Muscle of leg (tissue), 11 donors: ENCODE measurements around the gene DOK6. TPM values are rescaled to one million over a fixed set of nuclear protein-coding genes. Genes with fewer than 3 reads are reported as not detected.

Experiments
- DNase-seq: peaks from one replicate; pipeline ENCODE4 v3.0.0; 2013
- H3K27ac ChIP-seq: one replicate; pipeline ENCODE4 v1.5.1; 2013; ENCODE audit warnings: mild to moderate bottlenecking, low read length, control low read depth
- H3K27me3 ChIP-seq: one replicate; pipeline ENCODE4 v1.6.1; 2013; ENCODE audit warnings: low read length; ENCODE audit not compliant: control insufficient read depth, insufficient read depth
- H3K36me3 ChIP-seq: one replicate; pipeline ENCODE4 v1.6.1; 2013; ENCODE audit warnings: low read length; ENCODE audit not compliant: control insufficient read depth, insufficient read depth
- H3K4me1 ChIP-seq: one replicate; pipeline ENCODE4 v1.6.1; 2013; ENCODE audit warnings: low read length; ENCODE audit not compliant: control insufficient read depth, insufficient read depth
- H3K4me3 ChIP-seq: one replicate; pipeline ENCODE4 v1.5.1; 2013; ENCODE audit warnings: low read length, control low read depth
- H3K9me3 ChIP-seq: replicated peaks from 2 replicates; pipeline ENCODE4 v1.6.1; 2013; ENCODE audit warnings: low read depth, low read length; ENCODE audit not compliant: control insufficient read depth
- WGBS: methylation state at CpG from one replicate; pipeline ENCODE4 v1.1.5; 2013; ENCODE audit warnings: missing lambda C conversion rate; ENCODE audit not compliant: insufficient coverage; 5-methylcytosine and 5-hydroxymethylcytosine counted together
- polyA plus RNA-seq, 8 donors: library from polyadenylated mRNA; unstranded; fragments of 120-200 nt; gene quantifications; one replicate each; pipeline versions ENCODE4 v1.2.1 to v1.2.3, GENCODE V29; 2013; ENCODE audit warnings: inconsistent platforms in 1 of 8, low replicate concordance in 1 of 8; ENCODE audit not compliant: insufficient read length in 8 of 8, insufficient read depth in 1 of 8
- total RNA-seq: library from RNA; stranded (reverse); fragments of 120-200 nt; gene quantifications from one replicate; pipeline ENCODE4 v1.2.4, GENCODE V29; 2013

Gene DOK6
- total and polyA plus RNA-seq, 9 donors, result 2.3 to 4.9 (median 3.3) TPM

DNA sequence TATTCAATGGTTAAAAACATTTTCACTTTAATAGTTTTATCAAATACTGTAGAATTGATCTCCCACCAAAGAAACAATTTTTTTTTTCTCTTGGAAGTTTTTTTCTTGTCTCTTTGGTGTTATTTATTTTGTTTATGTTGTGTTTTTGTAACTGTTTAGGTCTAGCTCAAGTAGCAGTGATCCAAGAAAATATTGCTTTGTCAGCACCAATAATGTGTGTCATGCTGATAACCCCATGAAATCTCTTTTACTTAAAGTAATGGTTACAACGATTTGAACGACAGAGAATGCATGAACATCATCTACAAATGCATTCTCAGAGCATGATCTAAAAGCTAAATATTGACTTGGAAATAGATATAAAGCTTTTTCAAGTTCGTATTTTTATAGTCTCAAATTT is 122.9 kb downstream of the DOK6 start:
- H3K4me3 ChIP-seq, result no peak overlapping the region
- H3K27me3 ChIP-seq, result no peaks in the 10 kb centered on the region
- H3K27ac ChIP-seq, result no peak overlapping the region
- no peaks in the 10 kb centered on the region for H3K4me1 ChIP-seq
- no peaks in the 10 kb centered on the region for H3K9me3 ChIP-seq
- no peaks in the 10 kb centered on the region for H3K36me3 ChIP-seq
- DNase-seq, result no peak
- 60% methylated on average over 2 of the region's 3 CpGs for WGBS

DNA sequence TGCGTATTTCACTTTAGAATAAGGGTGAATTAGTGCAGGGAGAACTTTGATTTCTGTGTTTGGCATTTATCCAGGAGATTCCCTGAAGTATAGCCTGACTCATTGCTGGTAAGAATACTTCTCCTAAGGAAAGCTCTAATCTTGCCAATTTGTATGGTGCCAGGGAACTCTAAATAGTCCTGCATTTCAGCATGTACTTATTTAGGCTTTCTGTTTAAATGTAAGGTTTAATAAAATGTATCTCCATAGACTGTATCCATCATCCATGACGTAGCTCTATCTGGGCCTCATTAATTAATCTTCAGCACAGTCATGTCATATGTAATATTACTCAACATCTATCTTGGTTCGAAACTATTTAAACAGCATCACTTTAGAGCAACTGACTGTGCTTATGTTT is 127.7 kb downstream of the DOK6 start:
- no peaks in the 10 kb centered on the region for H3K4me1 ChIP-seq
- no CpG with 5 or more reads among the region's 3 CpGs for WGBS
- peak; percentile 15 for DNase-seq

DNA sequence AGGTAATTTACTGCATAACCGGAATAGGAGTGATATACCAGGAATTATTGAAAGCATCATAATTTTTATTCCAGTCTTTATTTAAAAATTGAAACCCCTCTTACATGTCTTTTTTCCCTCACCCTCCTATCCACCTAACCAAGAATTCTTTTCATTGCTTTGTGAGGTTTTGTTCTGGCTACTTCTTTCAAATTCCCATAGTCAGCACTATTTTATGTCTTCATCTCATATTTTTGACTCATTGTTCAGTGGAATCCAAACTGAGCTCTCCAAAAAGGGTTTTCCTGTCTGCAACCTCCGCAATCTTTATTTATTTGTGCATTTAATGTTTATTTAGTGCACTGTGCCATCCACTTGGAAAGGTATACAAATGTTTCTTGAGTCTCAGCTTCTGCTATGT is 128.5 kb downstream of the DOK6 start:
- no peaks in the 10 kb centered on the region for H3K9me3 ChIP-seq
- no peaks in the 10 kb centered on the region for H3K27me3 ChIP-seq
- no peak overlapping the region for H3K4me3 ChIP-seq
- H3K36me3 ChIP-seq, result no peaks in the 10 kb centered on the region
- no CpG with 5 or more reads among the region's 2 CpGs for WGBS
- no peaks in the 10 kb centered on the region for H3K4me1 ChIP-seq
- no peak overlapping the region for H3K27ac ChIP-seq
- no peak for DNase-seq

More for the DNA sequence above, 127.7 kb downstream of the DOK6 start:
- Histone ChIP-seq H3K27ac (no peak overlapping the region), H3K9me3 (no peaks in the 10 kb centered on the region), H3K36me3 (no peaks in the 10 kb centered on the region), H3K27me3 (no peaks in the 10 kb centered on the region), H3K4me3 (no peak overlapping the region)

DNA sequence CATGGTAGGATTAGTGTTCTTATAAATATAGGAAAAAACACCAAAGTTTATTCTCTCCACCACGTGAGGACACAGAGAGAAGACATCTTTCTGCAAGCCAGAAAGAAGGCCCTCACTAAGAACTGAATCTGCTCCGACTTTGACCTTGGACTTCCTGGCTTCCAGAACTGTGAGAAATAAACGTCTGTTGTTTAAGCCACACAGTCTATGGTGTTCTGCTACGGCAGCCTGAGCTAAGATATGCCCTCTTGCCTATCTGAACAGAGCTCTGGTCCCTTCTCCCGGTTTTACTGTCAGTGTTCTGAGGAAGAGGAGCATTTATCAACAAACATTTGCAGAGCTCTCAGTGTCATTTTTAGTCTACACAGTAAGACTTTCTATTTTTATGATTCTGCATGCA is 131.3 kb downstream of the DOK6 start:
- no peak overlapping the region for H3K4me3 ChIP-seq
- no peak for DNase-seq
- 84% methylated on average over 4 of the region's 5 CpGs for WGBS
- no peaks in the 10 kb centered on the region for H3K27me3 ChIP-seq
- no peaks in the 10 kb centered on the region for H3K4me1 ChIP-seq
- H3K9me3 ChIP-seq, result no peaks in the 10 kb centered on the region
- H3K27ac ChIP-seq, result no peak overlapping the region
- no peaks in the 10 kb centered on the region for H3K36me3 ChIP-seq

DNA sequence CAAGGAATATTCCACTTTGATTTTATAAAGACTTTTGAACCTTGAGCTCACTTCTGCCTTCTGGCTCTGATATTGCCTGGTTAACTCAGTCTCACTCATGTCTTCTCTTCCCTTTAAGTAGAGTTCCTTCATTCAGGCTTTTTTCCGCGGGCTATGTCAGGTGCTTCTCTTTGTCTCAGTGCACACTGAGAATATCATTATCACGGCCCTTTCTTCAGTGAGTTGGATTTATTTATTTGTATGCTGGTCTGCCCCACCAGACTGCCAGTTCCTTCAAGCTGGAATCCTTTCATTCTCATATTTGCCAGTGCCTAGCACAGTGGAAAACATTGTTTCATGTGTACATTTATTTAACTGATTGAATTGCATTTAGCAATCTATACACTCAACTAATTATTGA is 136.5 kb downstream of the DOK6 start:
- Histone ChIP-seq H3K36me3 (no peaks in the 10 kb centered on the region), H3K4me1 (no peaks in the 10 kb centered on the region), H3K27me3 (no peaks in the 10 kb centered on the region), H3K9me3 (no peaks in the 10 kb centered on the region), H3K27ac (no peak overlapping the region), H3K4me3 (no peak overlapping the region)
- WGBS, result no CpG with 5 or more reads among the region's 3 CpGs
- no peak for DNase-seq

DNA sequence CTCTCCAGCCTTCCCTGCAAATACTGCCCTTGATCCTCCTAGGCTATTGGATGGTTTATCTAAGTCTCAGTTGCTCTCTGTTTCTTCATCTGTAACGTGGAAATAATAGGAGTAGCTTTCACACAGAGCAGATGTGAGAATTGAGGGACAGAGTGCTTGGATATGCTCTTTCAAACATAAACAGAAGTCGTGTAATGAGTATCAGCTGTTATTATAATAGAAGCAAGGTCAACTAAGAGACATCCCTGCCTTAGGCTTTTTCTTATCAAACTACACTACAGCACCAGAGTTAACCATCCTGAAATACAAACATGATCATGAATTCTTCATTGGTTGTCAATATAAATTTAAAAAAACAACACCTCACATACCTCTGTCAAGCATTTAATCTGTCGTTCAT is 138.2 kb downstream of the DOK6 start:
- H3K27me3 ChIP-seq, result no peaks in the 10 kb centered on the region
- peak; percentile 8 for DNase-seq

DNA sequence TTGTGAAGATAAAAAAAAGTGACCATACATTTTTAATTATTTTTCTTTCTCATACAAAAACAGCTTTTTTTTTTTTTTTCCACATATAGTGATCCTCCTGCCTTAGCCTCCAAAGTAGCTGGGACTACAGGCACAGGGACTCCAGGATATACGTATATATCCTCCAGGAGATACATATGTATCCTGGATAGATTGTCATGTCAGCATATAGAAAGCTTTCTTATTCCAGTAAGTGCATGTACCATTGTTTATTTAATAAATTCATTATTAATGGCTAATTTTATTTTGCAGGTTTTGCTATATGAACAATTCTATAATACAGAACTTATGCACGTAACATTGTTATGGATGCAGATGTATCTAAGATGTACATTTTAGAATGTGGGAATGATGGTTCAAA is 138.7 kb downstream of the DOK6 start:
- H3K4me1 ChIP-seq, result no peaks in the 10 kb centered on the region
- WGBS, result no CpG with 5 or more reads among the region's 2 CpGs
- DNase-seq, result no peak

More for the DNA sequence above, 138.2 kb downstream of the DOK6 start:
- H3K4me3 ChIP-seq, result no peak overlapping the region
- no peaks in the 10 kb centered on the region for H3K9me3 ChIP-seq
- no peaks in the 10 kb centered on the region for H3K36me3 ChIP-seq
- H3K27ac ChIP-seq, result no peak overlapping the region
- H3K4me1 ChIP-seq, result no peaks in the 10 kb centered on the region
- no CpG with 5 or more reads among the region's 3 CpGs for WGBS

DNA sequence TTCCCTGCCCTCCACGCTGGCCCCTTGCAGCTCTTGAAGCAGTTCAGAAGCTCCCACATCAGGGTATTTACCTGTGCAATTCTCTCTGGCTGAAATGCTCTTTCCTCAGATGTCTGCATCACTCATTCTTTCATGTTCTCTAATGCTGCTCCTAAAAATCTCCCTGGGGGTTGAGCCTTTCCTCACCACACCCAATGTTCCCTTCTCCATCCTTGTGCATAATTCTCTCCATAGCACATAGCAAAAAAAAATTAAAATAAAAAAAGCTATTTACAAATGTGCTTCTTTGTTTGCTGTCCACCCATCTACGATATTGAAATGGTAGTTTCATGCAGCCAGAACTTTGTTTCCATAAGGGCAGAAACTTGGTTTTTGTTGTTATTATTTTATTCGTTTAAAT is 155.5 kb downstream of the DOK6 start:
- no peaks in the 10 kb centered on the region for H3K9me3 ChIP-seq
- H3K27me3 ChIP-seq, result no peaks in the 10 kb centered on the region
- no peak overlapping the region for H3K27ac ChIP-seq
- DNase-seq, result no peak
- 14% methylated on average over 1 of the region's 3 CpGs for WGBS
- H3K4me3 ChIP-seq, result no peak overlapping the region
- no peaks in the 10 kb centered on the region for H3K36me3 ChIP-seq
- no peaks in the 10 kb centered on the region for H3K4me1 ChIP-seq

More for the DNA sequence above, 138.7 kb downstream of the DOK6 start:
- no peaks in the 10 kb centered on the region for H3K36me3 ChIP-seq
- no peaks in the 10 kb centered on the region for H3K9me3 ChIP-seq
- no peaks in the 10 kb centered on the region for H3K27me3 ChIP-seq
- H3K4me3 ChIP-seq, result no peak overlapping the region
- H3K27ac ChIP-seq, result no peak overlapping the region

DNA sequence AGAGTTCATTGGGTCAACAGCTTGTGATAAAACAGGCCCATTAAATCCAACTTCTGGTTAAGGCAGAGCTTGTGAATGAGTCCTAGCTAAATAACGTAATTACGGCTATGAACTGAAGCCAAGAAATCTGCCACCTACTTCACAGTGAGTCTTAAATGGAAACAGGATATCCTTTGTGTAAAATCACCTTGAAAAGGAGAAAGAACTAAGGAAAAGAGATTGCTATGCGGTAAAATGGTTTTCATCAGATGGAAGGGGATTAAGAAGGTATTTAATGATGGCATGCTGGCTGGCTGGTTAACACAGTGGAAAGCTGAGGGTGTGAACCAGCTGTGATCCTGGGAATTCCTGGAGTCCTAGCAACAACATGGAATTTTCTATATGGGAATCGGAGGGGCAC is 156.6 kb downstream of the DOK6 start:
- Histone ChIP-seq H3K4me3 (no peak overlapping the region), H3K9me3 (no peaks in the 10 kb centered on the region), H3K36me3 (no peaks in the 10 kb centered on the region), H3K27me3 (no peaks in the 10 kb centered on the region), H3K4me1 (no peaks in the 10 kb centered on the region), H3K27ac (no peak overlapping the region)
- 18% methylated on average over 2 of the region's 4 CpGs for WGBS
- peak; percentile 4 for DNase-seq

DNA sequence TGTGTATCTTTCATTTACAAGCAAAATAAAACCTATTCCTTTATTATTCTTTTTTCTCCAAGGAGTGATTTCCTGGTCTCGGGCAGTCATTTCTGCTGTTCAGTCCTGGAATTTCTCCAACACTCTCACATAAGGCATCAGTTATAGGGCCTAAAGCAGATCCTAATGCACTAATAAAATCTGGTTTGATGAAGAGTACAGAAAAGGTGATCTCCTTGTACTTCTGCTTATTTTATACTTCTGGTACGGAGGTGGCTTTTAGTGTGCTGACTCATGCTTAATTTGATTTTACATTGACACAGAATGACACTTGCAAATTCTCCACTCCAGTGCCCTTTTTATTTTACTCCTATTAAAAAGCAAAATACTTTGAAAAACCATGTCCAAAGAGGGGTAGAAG is 157.4 kb downstream of the DOK6 start:
- H3K9me3 ChIP-seq, result no peaks in the 10 kb centered on the region
- WGBS, result 0% methylated on average over 1 of the region's 2 CpGs
- peak; percentile 35 for DNase-seq
- H3K27me3 ChIP-seq, result no peaks in the 10 kb centered on the region
- H3K4me3 ChIP-seq, result no peak overlapping the region
- no peaks in the 10 kb centered on the region for H3K4me1 ChIP-seq
- H3K36me3 ChIP-seq, result no peaks in the 10 kb centered on the region
- H3K27ac ChIP-seq, result no peak overlapping the region

DNA sequence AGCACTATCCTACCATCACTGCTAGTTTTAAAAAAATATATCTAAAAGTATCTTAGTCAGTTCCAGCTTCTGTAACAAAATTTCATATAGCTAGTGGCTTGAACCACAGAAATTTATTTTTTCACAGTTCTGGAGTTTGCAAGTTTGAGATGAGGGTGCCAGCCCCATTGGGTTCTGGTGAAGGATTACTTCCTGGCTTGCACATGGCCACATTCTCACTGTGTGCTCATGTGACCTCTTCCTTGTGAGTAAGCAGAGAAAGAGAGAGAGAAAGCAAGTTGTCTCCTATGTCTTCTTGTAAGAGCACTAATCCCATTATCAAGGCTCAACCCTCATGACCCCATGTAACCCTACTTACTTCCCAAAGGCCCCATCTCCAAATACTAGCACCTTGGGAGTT is 158.9 kb downstream of the DOK6 start:
- no peak for DNase-seq
- Histone ChIP-seq H3K9me3 (no peaks in the 10 kb centered on the region), H3K4me3 (no peak overlapping the region)

More for the DNA sequence above, 158.9 kb downstream of the DOK6 start:
- H3K27ac ChIP-seq, result no peak overlapping the region
- H3K36me3 ChIP-seq, result no peaks in the 10 kb centered on the region
- no peaks in the 10 kb centered on the region for H3K4me1 ChIP-seq
- H3K27me3 ChIP-seq, result no peaks in the 10 kb centered on the region
